GM19324 (cell line): ENCODE data around the gene REXO1.

Experiments
- ATAC-seq: cut with Tn5 transposase; IDR thresholded peaks from one replicate; pipeline ENCODE4 v1.9.1; 2021; ENCODE audit warnings: mild to moderate bottlenecking, moderate library complexity; ENCODE audit not compliant: unreplicated experiment, low FRiP score

Gene REXO1

DNA sequence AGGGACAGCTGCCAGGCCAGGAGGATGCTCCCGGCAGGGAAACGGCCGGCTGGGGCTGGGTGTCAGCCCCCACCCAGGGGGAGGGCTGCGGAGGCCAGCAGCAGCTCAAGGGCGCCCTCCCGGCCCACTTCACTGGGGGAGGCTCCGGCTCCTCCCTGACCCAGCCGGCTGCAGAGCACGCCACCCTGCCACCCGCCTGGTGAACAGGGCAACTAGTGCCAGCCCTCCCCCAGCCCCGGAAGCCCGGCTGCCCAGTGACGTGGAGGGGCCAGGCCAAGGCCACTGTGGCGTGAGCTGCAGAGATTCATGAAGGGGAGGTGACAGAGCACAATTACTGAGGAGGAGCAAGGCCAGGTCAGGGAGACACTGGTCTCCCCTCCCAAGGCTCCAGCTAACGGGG is 14.7 kb downstream of the REXO1 start:
- no peak for ATAC-seq

DNA sequence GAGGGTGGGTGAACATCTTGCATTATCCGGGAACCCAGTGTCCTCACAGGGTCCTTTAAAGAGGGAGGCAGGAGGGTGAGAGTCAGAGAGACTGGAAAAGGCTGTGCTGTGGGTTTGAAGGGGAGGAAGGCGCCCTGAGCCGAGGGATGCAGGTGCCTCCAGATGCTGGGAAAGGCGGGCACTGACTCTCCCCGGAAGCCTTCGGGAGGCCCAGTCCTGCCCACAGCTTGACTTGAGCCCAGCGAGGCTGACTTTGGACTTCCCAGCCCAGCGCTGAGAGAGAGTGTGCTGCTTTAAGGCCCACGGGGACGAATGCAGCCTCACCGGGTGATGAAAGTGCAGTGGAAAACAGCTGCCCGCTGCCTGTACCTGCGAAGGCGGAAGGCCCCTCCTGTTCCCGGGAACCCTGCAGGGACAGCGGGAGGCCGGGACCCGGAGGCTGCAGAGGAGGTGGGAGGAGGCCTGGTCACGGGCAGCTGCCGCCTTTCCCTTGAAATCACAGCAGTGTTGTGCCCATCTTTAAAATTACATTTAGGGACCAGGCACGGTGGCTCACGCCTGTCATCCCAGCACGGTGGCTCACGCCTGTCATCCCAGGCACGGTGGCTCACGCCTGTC is 16.1 kb downstream of the REXO1 start:
- no peak for ATAC-seq

DNA sequence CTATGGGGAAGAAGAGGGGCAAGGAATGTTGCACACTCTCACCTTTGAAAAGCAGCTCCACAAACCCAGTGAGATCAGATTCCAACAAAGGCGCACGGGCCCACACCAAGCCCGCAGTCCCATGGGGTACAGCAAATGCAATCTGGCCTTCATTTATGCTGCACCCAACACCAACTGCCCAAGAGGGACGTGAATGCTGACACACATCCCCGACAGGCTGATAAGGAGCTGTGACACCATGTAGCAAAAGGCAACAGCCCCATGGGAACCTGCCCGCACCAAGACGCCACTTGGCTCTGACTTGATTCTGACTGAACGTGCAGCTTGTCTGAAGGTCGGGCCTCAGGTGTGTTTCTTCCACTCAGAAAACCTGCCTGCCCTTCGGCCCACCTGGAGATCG is 17.3 kb downstream of the REXO1 start:
- no peak for ATAC-seq

DNA sequence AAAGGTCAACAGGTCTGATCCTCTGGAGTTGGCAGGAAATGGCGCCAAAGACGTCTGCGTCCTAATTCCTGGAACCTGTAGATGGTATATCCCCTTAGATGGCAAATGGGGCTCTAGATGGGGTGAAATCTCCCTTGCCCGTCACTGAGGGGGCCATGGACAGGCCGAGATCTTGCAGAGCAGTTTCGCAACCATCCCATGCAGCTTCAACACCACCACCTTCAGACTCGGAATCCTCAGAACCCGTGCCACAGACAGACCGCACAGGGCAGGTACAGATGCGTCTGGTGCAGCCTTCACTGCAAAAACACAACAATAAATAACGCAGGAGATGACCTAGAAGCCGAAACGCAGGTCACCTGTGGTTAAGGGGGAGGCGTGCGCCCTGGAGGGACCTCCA is 17.7 kb downstream of the REXO1 start:
- no peak for ATAC-seq

DNA sequence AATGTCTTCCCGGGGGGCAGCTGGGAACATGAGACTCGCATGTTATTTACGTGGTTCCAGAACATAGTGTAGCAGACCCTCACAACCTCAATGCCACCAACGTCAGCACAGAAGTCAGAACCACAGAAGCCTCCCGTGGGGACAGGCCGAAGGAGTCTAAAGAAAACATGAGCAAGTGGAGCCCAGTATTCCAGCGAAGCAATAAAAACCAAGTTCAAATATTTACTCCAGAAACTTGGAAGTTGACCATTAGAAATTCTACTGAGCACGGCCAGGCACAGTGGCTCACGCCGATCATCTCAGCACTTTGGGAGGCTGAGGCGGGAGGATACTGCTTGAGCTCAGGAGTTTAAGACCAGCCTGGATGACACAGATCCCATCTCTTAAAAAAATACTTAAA is 18.3 kb downstream of the REXO1 start:
- no peak for ATAC-seq

DNA sequence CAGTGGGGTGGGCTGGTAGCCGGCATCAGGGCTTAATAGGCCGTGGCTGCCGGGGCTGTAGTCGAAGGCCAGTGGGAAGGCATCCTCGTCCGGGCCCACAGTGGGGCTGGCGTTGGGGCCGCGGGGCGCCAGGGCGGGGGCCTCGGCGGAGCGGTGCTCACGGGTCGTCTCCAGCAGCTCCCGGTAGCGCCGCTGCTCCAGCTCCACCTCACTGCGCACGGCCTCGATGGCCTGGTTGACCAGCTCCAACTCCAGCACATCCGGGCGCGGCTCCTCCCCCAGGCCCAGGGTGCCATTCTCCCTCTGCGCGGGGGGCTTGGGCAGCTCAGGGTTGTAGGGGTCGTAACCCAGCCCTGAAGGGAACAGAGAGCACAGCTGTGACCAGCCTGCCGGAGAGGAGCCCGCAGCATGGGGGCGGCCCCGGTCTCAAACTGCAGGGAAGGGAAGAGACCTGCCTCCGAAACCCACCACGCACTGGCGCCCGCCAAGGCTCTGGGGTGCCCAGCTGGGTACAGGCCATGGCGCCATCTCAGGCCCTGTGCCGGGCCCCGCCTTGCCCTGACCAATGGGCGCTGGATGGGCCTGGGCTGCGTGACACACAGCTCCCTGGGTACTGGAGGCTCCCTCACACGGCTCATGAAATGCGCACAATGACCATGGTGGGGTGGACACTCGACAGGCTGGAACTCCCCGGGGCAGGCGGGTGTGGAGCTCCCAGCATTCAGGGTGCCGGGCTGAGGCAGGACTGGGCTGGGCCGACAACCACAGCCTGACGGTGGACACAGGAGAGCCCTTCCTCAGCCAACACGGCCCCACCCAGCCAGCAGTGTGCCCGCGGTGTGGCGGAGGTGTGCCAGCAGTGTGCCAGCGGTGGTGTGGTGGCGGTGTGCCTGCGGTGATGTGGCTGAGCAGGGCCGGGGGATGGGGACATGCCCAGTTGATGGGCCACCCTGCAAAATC is 19.7 kb downstream of the REXO1 start:
- no peak for ATAC-seq

DNA sequence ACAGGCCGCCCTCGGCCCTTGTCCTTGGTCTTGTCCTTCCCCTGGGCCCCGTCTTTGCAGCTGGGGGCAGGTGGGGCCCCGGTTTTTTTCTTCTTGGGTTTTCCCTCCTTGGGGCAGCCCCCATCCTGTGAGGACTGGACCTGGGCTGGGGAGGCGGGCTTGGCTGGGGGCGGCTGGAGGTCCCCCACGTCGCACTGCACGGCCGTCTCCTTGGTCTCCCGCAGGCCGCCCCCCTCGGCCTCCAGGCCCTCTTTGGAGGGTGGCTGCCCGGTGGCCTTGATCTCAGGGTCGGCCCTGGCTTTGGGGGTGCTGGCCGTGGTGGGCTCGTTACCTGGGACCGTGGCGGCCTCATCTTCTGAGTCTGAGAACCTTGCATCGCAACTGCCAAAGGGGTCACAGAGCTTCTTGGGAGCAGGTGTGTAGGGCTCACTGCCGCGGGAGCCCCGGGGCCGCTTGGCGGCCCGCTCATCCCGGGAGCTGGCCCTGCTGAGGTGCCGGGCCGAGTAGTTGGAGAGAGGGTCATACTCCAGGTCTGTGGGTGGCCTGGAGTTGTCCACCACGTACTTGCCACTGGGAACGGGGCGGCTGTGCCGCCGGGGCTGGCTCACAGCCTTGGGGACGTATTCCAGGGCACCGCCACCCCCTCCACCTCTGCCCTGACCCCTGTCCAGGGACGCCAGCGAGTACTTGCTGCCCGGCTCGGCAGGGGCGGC is 20.6 kb downstream of the REXO1 start:
- ATAC-seq = no peak

DNA sequence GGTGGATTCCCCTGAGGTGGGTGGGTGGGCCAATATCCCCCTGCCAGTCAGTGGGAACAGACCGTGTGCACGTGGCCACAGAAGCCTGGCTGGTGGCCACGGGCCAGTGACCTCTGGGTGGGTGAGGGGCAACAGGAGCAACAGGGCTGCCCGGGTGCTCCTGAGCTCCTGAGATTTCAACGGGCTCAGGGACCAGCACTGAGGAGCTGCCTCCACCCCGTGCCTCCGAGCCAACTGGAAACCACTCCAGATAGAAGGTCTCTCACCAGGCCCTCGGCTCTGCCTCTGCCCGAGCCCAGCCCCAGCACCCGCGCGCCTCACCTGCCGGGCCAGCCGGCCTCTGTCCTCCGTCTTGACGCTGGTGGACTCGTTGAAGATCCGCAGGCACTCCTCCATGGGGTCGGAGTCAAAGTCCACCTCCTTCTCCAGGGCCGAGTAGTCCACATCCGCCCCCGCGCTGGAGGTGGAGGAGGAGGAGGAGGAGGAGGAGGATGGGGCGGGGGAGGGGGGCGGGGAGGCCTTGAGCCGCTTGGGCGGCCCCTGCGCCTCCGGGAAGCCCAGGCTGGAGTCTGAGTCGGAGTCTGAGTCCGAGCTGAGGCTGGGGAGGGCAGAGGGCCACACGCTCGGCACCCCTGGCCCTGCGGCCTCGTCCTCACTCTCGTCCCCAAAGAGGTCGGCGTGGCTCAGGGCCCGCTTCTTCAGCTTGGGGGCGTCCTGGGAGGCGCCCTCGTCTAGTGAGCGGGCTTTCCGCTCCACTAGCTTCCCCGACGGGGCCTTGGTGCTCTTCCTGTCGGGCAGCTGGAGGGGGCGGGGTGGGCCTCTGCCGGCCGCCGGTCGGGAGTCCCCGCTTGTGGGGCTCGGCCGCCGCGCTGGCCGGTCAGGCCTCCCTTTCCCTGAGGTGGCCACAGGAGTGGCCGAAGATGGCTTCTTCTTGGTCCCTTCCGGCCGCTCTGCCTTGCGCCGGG is 21.4 kb downstream of the REXO1 start:
- ATAC-seq = no peak

DNA sequence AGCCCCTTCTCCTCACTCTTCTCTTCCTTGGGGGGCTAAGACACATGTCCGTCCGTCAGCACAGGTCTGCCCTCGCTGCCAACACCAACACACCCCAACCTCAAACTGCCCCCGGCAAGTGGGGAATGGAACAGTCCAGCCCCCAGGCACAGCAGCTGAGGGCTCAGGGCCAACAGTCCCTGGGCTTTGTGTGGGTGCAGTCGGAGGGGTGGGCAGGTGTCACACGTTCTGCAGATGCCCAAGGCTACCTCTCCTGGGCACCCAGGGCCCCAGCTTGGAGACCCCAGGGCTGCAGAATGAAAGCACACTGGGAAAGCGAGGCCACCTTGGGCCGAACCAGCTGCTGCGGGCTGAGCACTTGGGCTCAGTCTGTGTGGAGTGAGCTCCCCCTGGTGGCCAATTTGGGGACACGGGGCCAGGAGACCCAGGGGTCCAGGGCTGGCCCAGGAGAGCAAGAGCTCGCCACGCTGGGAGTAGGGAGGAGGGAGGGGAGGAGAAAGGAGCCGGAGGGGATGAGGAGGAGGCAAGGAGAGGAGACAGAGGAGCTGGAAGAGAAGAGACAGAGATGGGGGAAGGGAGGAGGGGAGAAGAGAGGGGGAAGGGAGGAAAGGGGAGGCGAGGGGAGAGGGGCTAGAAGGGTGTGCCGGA is 22.2 kb downstream of the REXO1 start:
- no peak for ATAC-seq

DNA sequence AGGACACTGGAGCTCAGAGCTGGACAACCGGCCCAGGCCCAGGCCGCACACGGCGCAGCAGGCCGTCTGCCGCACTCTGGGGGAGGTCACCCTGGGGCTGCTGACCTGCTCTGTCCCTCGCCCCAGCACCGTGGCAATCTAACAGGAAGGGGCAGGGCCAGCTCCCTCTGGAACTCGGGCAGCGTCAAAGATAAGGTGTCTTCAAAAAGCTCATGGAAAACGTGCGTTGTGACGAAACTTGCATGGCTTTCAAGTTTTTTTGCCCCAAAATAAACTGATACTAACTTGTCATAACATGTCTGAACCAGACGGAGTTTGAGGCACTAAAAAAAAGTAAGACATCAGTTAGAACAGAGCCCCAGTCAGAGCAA is 24.0 kb downstream of the REXO1 start:
- ATAC-seq = no peak

DNA sequence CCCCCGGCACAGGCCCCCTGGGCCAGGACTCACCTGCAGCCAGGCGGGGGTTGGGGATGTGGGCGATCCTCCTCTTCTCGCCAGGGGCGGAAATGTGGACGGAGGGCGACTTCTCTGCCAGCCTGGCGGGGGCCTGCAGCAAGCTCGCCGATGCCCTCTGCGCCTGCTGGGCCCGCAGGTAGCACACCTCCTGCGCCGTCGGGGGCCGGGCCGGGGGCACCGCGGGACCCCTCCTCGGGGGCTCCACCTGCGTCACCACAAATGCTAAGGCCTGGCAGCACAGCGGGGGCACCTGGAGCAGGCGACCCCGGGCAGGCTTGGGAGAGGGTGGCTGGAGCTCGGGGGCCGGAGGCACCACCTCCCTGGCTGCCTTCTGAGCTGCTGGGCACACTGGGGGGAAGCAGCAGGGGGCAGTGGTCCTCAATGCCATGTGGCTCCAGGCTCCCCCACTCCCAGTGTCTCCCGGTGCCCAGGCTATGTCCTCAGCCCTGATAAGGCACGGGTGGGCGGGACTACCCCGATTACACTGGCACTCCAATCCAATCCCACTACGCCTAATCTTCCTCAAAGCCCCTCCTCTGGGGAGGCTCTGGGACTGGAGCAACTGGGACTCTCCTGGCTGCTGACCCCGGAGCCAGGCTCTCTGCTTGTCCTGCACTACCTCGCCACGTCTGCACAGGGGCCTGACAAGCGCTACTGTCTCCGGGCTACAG is 24.6 kb downstream of the REXO1 start:
- ATAC-seq = no peak

DNA sequence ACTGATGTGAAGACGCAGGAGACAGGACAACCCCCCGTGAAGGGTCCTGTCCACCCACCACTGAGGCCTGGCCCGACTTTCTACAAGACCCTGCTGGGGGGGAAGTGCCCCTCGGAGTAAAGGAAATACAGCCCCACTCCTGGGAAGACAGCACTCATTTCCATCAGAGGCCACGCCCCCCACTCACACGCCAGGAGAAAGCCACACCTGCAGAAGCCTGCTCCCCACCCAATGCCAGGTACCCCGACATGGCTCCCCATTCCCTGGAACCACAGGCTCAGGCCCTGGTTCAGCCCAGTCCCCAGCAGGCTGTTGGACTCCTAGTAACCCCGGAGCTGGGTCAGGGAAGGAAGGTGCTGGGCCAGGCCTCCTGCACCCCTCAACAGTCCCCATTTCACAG is 25.3 kb downstream of the REXO1 start:
- ATAC-seq = no peak

DNA sequence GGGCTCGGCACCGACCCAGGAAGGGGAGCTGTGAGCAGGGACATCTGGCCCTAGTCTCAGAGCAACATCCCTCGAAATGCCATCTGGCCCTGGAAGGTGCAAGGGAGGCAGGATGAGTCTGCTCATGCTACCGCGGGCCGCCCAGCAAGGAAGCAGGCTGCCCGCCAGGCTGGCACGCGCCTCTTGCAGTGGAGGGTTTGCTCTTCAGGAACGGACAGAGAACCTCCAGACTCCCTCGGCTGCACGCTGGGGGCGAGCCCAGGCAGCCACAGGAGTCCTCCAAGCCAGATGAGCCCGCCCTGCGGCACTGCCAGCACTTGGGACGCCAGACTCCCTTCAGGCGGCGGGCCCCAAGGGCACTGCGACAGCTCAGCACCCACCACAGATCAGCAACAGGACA is 26.1 kb downstream of the REXO1 start:
- ATAC-seq = no peak

DNA sequence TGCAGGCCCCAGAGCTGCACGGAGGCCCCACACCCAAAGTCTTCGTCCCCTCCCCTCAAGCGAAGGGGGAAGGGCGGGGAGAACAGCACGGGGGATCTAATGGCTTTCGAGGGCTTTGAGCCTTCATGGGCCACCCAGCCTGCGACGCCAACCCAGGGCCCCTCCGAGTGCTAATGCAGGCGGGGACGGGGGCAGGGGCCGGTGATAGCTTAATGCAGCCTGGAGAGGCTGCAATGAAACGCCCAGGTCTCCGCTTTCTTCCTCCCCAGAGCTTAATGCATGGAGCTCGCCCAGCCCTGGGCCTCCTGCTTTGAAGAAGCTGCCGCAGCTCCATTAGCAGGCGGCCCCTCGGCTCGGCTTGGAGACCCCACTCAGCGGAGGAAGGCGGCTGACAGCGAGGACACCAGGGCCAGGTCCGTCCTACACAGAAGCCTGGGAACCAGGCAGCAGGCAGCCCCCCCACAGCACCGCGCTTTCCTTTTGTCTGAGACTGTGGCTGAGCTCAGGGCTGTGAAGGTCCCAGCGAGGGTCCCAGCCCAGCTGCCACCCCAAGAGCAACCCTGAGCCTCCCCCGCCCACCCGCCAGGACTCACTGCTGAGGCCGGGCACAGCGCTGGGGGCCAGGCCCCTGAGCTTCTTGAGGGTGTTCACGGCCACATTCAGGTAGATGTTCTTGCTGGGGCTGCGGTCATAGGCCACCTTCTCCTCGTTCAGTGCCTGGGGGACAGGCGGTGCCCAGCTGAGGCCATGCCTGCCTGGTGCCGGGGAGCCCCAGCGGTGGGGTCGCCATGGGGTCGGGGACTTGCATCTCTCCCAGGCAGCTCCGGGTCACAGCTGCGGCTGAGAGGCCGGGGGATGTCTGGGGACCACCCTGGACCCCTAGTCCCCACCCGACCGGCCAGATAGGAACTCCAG is 28.7 kb downstream of the REXO1 start:
- ATAC-seq = no peak

DNA sequence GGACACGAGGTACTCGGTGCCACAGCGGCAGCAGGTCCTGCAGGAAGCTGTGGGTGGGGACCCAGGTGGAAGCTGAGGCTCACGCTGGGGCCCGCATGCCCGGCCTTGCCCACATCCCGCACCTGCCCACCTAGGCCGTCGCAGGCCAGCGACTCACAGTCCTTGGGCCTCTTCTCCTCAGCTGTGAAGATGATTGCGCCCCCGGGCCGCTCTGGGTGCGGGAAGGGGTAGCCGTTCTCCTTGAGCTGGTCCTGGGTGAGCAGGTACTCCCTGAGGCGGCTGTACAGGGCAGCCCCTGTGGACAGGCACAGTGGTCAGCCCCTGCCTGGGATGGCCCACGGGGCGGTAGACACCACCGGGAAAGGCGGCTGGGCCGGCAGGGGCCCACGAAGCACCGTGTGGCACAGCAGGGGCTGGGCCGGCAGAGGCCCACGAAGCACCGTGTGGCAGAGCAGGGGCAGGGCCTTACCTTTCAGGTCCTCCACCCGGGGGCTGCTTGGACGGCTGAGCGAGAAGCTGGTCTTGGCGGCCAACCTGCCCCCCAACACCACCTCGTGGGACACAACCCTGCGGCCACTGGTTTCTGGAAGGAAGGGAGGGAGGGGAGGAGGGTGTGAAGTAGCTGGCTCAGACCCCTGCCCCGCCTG is 29.6 kb downstream of the REXO1 start:
- no peak for ATAC-seq

DNA sequence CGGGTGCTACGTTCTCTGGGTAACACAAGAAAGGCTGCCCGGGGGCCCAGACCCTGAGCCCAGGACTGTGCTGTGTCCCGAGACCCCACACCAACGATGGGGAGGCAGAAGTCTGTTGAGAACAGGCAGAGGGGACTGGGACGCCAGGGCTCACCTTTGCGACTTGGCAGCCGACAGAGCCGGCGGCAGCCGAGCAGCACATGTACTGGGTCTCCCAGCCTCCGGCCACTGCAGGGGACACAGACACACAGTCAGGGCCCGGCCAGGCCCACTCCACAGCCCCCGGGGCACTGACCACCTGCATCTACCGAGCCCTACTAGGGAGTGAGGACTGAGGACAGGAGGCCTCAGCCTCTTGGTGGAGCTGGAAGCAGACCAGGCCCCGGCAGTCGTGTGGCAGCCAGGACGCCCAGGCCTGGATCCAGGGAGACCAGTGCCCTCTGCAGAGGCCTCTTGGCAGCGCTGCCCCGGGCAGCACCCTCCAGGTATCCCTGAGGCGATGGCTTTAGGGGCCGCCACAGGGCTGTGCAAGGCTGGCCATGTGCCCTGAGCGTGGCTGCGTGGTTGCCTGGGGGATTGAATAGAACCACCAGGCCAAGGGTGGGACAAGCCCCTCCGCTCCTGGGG is 30.6 kb downstream of the REXO1 start:
- ATAC-seq = no peak
